Measurements from ENCODE around the gene ROBO2.

The ROBO2 gene, protein sequence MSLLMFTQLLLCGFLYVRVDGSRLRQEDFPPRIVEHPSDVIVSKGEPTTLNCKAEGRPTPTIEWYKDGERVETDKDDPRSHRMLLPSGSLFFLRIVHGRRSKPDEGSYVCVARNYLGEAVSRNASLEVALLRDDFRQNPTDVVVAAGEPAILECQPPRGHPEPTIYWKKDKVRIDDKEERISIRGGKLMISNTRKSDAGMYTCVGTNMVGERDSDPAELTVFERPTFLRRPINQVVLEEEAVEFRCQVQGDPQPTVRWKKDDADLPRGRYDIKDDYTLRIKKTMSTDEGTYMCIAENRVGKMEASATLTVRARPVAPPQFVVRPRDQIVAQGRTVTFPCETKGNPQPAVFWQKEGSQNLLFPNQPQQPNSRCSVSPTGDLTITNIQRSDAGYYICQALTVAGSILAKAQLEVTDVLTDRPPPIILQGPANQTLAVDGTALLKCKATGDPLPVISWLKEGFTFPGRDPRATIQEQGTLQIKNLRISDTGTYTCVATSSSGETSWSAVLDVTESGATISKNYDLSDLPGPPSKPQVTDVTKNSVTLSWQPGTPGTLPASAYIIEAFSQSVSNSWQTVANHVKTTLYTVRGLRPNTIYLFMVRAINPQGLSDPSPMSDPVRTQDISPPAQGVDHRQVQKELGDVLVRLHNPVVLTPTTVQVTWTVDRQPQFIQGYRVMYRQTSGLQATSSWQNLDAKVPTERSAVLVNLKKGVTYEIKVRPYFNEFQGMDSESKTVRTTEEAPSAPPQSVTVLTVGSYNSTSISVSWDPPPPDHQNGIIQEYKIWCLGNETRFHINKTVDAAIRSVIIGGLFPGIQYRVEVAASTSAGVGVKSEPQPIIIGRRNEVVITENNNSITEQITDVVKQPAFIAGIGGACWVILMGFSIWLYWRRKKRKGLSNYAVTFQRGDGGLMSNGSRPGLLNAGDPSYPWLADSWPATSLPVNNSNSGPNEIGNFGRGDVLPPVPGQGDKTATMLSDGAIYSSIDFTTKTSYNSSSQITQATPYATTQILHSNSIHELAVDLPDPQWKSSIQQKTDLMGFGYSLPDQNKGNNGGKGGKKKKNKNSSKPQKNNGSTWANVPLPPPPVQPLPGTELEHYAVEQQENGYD (N-terminal part only)

DNA sequence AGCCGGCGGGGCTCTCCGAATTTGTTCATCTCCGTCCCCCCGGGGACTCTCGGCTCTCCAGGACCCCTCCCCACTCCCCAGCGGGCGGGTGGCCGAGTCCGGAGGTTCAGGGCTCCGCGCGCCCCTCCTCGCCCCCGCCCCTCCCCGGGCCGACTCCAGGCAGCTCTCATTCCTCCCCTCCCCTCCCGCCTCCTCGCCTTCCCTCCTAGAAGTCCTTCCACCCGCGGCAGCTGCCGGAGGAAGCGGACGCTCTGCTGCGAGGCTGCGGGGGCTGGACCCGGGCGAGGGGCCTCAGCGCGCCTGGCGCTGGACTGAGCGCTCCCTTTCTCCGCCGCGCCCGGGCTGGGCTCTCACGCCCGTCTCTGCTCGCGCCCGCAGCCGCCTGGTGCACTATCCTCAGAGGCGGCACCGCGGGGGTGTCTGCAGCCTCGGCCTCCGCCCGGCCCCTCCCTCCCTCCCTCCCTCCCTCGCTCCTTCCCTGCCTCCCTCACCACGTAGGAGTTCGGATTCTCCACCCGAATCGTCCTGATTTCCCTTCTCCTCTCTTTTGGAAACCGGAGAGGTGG lies at the start of gene ROBO2:
Gene ROBO2, plus strand, starts transcription at position 494 of the 566 bp plus-strand sequence. CDS start 687 bp downstream, outside the sequence.
- DNase-seq: no peak

DNA sequence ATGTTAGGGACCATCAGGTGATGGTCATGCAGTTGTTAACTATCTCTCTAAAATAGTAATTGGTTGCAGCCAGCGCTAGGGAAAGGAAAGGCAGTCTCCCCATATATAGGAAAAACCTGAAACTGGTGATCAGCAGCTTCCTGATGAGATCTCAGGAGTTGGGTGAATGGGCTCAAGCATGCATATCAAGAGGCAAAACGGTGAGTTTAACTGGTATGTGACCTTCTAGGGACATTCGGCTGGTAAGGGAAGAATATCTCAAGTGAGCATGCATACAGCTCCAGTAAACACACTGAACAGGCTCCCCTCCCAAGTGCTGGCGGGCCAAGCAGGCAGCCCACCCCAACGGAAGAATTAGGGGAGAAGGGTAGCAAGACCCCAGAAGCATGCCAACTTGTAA lies 49.3 kb upstream of the ROBO2 start:
- no peak for DNase-seq

DNA sequence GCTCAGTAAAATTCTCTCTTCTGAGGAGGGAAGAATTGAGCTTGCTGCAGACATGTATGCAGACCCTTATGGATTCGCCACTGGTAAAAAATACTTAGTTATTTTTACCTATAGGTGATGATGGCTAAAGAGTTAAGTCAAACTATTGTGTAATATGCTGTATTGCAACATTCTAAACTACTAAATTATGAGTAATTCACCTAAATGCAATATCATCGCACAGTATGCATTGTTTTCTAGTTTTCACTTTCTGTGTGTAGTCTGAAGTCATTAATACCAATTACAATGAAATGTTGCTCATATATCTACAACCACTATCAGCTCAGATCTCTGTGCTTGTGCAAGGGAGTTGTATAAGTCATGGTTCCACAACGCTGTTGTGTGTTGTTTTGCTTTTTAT lies 48.7 kb upstream of the ROBO2 start:
- no peak for DNase-seq

DNA sequence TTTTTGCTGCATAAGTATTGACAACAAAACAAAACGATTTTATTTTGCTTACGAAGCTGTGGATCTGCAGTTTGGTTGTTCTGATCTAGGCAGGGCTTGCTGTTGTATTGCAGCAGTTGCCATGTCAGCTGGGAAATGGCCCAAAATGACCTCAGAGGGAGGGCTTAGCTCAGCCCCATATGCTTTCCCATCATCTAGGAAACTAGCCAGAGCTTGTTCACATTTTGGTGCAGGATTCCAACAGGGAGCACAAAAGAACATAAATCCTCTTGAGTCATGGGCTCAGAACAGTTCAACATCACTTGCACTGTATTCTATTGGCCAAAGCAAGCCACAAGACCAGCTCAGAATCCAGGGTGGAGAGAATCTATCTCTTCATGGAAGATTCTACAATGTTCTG lies 42.2 kb upstream of the ROBO2 start:
- DNase-seq: no peak

DNA sequence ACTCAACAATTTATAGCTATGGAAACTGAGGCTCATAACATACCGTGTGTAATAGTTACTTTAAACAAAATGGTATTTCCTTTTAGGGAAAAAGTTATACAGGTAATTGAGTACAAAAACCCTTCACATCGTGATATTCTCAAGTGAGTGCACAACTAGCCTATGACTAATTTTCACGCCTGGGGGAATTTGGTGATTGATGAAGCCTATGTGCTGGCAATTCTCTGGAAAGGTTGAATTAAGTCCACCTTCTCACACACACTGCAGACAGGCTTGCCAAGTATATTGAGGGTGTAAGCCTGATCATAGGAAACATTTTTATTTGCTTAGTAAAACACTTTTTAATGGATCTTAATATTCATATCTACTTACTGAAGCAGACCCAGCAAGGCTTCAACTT lies 41.3 kb upstream of the ROBO2 start:
- DNase-seq: no peak

DNA sequence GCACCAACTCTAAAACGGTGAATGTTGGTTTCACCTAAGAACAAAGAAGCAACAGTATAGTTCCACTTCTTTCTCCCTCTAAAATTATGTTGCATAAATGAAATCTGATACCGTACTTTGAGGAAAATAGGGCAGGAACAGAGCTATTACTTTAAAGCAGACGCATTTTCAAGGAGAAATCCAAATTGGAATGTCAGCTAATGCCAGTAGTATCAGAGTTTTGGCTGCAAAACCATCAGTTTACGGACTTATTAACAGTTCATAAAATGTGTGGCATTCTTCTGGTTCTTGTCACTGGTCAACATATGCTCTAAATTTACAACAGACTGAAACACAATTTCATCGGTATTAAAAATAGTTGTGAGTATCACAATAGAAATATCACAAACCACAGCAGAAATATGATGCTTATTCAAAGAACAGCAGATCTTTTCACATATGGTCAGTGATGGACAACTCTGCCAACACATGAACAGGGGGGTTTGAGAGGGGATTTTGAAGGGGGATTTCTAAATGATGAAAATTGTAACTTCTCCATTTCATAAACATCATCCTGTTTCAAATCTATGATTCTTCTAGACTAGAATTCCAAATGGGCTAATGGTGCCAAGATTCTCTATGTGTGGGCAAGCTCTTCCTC lies 38.7 kb upstream of the ROBO2 start:
- DNase-seq: no peak

DNA sequence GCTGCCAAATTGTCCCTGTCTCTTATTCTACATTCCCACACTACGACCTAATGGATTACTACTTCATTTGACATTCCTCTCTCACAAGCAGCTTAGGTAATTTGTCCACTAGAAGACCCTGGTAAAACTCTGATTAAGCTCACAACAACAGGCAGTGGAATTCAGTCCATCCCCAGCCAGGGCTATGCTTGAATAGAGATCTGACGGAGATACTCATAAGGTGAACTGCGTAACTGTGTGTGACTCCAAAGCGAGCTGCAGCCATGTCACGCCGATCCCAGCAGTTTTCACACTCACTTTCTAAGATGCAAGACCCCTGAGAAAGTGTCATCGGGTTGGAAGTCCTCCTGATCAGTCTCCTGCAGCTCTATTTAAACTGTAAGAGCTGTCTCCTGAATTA lies 25.7 kb upstream of the ROBO2 start:
- DNase-seq: no peak

DNA sequence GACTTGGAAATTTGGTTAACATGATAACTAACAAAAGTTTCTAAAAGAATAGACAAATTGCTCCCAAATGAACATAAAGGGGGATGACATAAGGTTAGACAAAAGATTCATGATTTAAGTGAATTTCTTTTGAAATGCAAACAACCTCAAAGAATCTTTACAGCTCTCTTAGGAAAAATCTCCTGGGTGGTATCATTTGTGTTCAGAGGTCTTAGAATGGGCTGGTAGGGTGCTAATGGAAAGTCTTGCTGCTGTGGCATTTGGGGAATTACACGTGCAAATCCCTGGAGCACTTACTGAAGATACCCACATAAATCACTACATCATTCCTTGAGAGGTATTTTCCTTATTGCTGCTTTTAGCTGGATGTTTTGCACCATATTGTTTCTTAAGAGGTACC lies 14.4 kb upstream of the ROBO2 start:
- DNase-seq: no peak

DNA sequence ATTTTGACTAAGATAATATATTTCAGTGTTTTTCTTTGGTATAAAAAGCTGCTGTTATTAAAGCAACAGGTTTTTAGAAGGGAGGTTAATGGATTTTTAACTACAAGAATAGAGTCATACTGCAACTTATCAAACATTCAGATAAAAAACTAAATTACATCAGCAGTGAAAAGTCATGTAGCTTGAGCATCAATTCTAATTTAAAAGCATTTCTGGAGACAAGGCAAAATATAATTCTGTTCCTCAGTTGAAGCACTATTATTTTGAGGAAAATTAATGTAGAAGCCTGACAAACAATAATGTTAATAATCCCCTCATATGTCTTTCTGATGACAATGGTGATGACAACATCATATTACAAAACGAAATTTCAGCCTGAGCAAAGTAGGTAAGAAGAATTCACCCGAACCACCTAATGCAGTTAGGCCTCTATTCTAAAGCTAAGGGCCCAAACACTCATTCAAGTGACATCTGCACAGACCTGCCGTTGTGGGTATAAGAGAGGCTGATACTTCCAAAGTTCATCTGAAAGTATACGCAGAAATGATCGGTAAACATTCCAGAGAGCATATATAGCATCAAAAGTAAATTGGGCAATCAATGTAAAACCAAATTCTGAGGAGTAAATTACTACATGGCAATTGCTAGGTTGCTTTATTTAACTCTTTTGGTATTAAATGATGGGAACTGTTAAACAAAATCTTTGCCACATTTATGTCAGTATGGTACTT lies 12.8 kb upstream of the ROBO2 start:
- DNase-seq: no peak

DNA sequence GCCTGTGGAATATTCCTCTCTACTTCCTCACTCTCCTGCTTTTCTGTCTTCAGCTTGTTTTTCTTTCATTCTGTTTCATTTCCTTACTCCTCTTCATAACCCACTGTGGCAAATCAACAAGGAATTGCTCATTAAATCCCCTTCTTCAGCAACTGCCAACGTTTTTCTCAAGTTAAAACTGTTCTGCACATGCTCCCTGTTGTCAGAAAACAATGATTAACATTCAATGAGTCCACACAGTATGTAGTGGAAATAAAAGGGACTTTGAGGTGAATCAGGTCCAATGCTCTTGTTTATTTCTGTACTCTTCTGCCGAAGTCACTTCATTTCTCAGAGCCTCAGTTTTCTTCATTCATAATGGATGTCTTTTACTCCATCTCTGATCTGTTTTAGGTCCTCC lies 11.9 kb upstream of the ROBO2 start:
- no peak for DNase-seq

DNA sequence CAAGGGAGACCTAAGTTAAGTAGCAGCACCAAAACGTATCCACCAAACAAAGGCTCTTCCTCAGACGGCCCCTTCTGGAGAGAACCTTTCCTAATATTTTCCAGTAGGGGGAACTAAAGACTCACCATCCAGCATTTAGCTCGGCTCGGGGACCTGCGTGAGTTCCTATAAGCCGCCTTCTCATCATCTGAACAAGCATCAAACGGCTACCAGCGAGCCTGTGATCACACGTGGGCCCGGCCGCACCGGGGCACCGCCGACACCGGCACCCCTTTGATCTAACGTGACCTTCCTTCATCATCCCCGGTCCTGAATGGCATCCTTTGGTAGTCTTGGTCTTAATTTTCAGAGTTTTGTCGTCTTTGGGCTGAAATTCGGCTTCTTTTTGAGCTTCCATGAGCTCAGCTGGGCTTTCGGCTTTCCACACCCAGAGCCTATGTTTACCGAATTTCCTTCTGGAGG lies 1.4 kb upstream of the ROBO2 start:
- no peak for DNase-seq

DNA sequence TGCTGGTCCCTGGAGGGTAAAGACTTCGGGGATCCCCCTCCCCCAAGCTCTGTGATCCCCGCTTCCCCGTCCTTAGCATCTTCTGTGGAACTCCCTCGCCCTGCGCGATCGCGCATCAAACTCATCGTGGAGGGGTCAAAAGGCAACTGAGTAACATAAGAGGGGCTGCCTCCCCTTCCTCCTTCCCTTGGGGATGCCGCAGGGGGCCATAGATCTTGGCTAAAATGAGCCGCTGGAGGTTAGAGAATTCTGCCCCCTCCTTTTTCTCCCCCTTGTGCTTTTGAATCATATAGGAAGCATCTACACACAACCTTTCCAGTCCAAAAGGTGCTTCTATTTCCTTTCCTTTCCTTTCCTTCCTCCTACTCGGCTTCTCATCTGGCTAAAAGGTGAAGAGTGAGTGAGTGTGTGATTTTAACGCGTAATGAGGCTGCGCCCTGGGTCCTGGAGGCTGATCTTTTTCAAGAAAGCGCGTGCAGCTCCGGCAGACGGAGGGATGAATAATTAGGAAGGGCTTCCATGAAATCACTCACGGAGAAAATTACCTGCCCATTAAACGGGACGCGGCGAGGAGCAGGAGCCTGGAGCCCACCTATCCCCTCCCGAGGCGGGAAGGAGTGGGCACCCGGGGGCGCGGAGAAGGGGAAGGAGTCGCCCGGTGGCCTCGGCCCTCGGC lies 831 bp upstream of the ROBO2 start:
- no peak for DNase-seq

DNA sequence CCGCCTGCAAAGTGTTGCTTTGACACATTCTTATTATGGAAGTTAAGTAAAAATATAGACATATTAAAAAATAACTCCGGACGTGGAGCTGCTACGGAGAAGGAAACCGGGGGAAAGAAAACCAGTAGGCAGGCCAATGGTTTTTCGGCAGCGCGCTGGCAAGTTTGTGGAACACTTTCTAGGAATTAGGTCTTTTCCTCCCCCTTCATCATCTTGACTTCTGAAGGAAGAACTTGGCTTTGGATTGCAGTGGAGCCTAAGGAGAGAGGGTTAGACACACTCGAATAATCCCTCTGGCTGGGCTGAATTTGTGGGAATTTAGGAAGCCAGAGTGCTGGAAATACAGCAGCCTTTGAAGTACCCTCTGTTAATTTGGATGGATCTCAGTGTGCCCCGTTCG lies 317 bp downstream of the ROBO2 start:
- no peak for DNase-seq

DNA sequence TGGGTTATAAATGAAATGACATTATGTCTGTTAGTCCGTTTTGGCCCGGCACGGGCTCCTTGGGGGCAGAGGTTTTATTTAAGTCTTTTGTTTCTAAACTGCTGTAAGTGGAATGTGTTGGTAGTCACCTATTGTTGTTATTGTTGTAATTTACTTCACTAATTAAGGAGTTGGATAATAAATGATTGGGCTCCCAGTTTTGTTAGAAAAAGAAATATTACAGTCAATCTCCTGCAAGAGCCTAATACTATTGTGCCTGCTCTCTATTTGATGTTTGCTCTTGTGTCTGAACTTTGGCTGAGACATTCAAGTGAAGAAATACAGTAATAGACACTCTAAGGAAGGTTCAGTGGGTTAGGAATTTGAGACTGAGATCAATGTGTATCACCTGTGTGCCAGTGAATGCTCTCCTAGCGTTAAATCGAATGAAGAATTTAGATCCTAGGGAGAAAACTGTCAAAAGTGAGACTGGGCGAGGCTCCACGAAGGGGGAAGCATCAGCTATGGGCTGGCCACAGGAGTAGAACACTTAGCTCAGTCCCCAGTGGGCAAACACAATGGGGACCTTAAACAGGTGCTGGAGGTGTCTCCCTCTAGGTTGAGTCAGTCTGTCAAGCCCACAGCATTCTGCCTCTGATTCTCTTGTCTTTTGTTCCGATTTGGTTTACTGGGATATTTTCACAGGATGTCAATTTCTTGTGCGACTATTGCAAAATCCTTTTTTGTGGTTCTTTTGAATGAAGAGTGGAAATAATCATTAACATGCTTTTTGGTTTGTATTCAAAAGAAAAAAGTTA lies 1.2 kb downstream of the ROBO2 start:
- no peak for DNase-seq

DNA sequence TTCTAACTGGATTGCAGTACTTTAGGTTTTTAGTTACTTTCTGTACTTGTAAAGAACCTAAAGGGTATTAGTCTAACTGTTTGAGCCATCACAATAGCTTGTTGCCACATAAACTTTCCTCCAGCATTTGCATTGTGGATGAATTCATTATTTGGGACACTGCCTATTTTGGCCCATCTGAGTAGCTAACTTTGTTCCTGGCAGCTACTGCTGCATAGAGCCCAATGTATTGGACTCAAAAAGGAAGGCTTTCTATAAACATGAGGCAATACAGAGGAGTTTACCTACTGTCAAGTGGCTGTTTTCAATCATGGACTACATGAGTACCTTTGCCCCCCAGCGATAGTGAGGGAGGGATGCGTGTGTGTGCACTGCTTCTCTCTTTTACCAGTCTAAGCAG lies 1.9 kb downstream of the ROBO2 start:
- DNase-seq: no peak

DNA sequence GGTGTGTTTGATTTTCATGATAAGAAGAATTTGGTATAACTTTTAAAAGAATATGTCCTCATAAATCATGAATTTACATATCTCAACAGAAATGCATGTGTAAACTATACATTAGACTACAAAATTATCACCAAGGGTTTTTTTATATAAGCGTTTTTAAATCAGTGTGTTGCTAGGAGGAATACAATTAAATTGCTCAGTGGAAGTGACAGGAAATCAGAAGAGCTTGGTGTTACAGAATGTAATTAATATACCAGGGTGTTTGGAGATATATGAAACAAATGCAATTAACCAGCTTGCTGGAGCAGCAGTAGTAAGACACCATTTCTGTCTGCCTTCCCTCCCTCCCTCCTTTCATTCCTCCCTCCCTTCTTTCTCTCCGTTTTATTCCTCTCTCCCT lies 2.4 kb downstream of the ROBO2 start:
- no peak for DNase-seq

DNA sequence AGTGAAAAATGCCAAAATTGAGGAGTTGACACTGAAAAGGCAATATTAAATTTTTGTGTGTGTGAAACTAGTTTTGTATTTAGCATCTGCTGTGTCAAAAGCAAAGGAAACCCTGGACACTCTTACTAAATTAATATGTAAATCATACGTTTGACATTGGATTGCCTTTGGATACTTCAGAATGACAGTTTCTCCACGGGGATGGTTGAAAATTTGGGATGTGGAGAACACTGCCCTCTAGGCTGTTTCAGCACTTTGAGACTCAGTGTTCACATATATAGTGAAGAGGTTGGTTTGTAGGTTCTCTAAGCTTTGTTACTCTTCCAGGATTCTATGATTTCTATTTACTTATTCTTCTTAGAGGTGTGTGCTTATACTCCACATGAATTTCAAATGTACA lies 3.0 kb downstream of the ROBO2 start:
- DNase-seq: no peak

DNA sequence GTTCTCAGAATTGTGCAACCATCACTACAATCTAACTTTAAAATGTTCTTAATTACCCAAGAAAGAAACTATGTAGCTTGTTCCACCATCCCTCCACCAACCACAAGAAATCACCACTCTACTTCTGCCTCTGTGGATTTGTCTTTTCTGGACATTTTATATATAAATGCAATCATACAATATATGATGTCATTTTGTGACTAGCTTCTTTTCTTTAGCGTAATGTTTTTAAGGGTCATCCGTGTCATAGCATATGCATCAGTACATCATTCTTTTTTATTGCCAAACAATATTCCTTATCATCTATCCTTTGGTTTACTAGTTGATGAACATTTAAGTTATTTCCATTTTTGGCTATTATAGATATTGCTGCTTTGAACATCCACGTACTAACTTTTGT lies 5.8 kb downstream of the ROBO2 start:
- no peak for DNase-seq

DNA sequence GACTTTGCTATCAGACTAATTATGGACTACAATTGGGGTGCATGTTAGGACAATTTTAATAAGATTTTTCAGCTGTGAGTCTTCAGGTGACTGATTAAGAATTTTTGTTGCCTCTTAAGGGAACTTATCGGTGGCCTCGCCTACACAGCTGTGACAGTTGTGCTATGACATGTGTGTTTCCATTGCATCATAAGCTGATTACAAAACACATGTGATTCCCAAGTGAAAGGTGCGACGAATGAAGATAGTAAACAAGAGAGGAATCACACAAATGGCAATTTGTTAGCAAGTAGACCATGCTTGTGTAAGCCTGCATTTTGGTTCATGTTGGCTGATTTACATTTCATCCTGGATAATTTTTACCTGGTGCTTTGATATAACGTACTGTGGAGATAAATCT lies 8.3 kb downstream of the ROBO2 start:
- no peak for DNase-seq

DNA sequence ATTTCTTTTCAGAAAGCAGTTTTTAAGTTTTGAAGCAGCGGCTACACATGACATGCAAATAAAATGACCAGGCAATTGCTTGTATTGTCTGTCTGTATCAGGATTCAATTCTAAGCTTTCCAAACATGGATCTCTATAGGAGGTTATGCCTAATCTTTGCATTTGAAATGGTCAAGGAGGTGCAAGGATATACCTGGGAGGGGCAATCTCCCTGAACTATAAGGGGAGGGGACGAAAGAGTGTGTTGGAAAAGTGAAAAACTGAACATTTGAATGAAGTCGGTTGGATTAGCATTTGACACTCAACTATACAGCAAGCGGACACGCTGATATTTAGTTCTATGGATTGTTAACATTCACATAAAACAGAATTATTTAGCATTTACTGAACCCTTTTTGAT lies 11.7 kb downstream of the ROBO2 start:
- DNase-seq: no peak

Measured in cortex of kidney (tissue), 1 donor.